Chondrocyte (in vitro differentiated cells): Measurements from ENCODE around the gene SERGEF. TPM values are rescaled to one million over a fixed set of nuclear protein-coding genes. Genes with fewer than 3 reads are reported as not detected.

Experiments
- DNase-seq: peaks from one replicate; pipeline ENCODE4 v3.0.0; 2021; ENCODE audit warnings: mixed read lengths, low spot score
- H3K27ac Mint-ChIP-seq: one replicate; pipeline ENCODE4 v1.8.0; 2021; ENCODE audit warnings: mild to moderate bottlenecking, moderate library complexity, mixed read lengths; ENCODE audit not compliant: unreplicated experiment
- H3K27me3 Mint-ChIP-seq: 2 replicates; pipeline ENCODE4 v1.8.0; 2021; ENCODE audit warnings: low read depth, mixed read lengths
- H3K36me3 Mint-ChIP-seq: 2 replicates; pipeline ENCODE4 v1.8.0; 2021; ENCODE audit warnings: low read depth, mixed read lengths
- H3K4me1 Mint-ChIP-seq: 2 replicates; pipeline ENCODE4 v1.8.0; 2021; ENCODE audit warnings: low read depth, mild to moderate bottlenecking, mixed read lengths
- H3K4me3 Mint-ChIP-seq: one replicate; pipeline ENCODE4 v1.8.0; 2021; ENCODE audit warnings: mild to moderate bottlenecking, moderate library complexity, mixed read lengths; ENCODE audit not compliant: unreplicated experiment
- H3K9me3 Mint-ChIP-seq: 2 replicates; pipeline ENCODE4 v1.8.0; 2021; ENCODE audit warnings: low read depth, mixed read lengths
- CTCF ChIP-seq: fragments of 200-600 bp; sonication (generic); IDR thresholded peaks from 2 replicates; pipeline ENCODE4 v1.5.0; 2021; ENCODE audit warnings: antibody characterized with exemption, mild to moderate bottlenecking, moderate library complexity
- total RNA-seq: library from RNA; stranded (reverse); gene quantifications from 3 replicates; pipeline ENCODE4 v1.2.1, GENCODE V29; 2021

SERGEF gene
- total RNA-seq, 1 donor from 2014 or later: 37.6 TPM

GRCh38 chr11:18046116-18046777, 33.4 kb upstream of the SERGEF start, which contains the start of gene TPH1:
Gene TPH1, minus strand, starts transcription at chr11:18046269. Its CDS starts 5,507 bp downstream, at chr11:18040762.
- H3K36me3 Mint-ChIP-seq: peaks cover 9% of the 10 kb centered on the region
- H3K4me1 Mint-ChIP-seq: peaks cover 18% of the 10 kb centered on the region
- peaks cover 29% of the 10 kb centered on the region for H3K27me3 Mint-ChIP-seq
- TF ChIP-seq CTCF: no peak
- no peak for DNase-seq
- H3K9me3 Mint-ChIP-seq: peaks cover 9% of the 10 kb centered on the region
- peak within 1 kb of the TSS; percentile 56 for H3K4me3 Mint-ChIP-seq
- peak within 1 kb of the TSS; percentile 18 for H3K27ac Mint-ChIP-seq

- Mint-ChIP-seq H3K4me3 (no peak overlapping the region), H3K27ac (no peak overlapping the region), H3K27me3 (peaks cover 4% of the 10 kb centered on the region), H3K9me3 (no peaks in the 10 kb centered on the region), H3K4me1 (no peaks in the 10 kb centered on the region), H3K36me3 (peaks cover 2% of the 10 kb centered on the region)
- TF ChIP-seq CTCF: no peak
- DNase-seq: no peak
These were observed 23.6 kb upstream of the SERGEF start for GRCh38 chr11:18036456-18036855.

GRCh38 chr11:18027475-18027874, 14.6 kb upstream of the SERGEF start:
- Mint-ChIP-seq H3K4me3 (no peak overlapping the region), H3K9me3 (no peaks in the 10 kb centered on the region), H3K27ac (no peak overlapping the region), H3K36me3 (no peaks in the 10 kb centered on the region), H3K27me3 (peaks cover 2% of the 10 kb centered on the region), H3K4me1 (peaks cover 6% of the 10 kb centered on the region)
- no peak for TF ChIP-seq CTCF
- DNase-seq: no peak

- H3K4me3 Mint-ChIP-seq: no peak overlapping the region
- peaks cover 2% of the 10 kb centered on the region for H3K27me3 Mint-ChIP-seq
- no peak for TF ChIP-seq CTCF
- peaks cover 2% of the 10 kb centered on the region for H3K36me3 Mint-ChIP-seq
- H3K27ac Mint-ChIP-seq: no peak overlapping the region
- H3K9me3 Mint-ChIP-seq: no peaks in the 10 kb centered on the region
- DNase-seq: no peak
- peaks cover 2% of the 10 kb centered on the region for H3K4me1 Mint-ChIP-seq
These were observed 9.6 kb upstream of the SERGEF start for GRCh38 chr11:18022419-18022818.

- Mint-ChIP-seq H3K36me3 (peaks cover 2% of the 10 kb centered on the region), H3K4me3 (no peak overlapping the region), H3K27me3 (no peaks in the 10 kb centered on the region), H3K27ac (no peak overlapping the region), H3K4me1 (no peaks in the 10 kb centered on the region), H3K9me3 (no peaks in the 10 kb centered on the region)
- DNase-seq: no peak
- TF ChIP-seq CTCF: no peak
These were observed 6.8 kb upstream of the SERGEF start for GRCh38 chr11:18019650-18020049.
